ENCODE measurements around the gene DPY19L3.
"Not testable (repeated sequence)": the region's sequence is repeated elsewhere in the genome, so short reads cannot be mapped to it uniquely, and the experiment has no call there.

Gene DPY19L3, protein sequence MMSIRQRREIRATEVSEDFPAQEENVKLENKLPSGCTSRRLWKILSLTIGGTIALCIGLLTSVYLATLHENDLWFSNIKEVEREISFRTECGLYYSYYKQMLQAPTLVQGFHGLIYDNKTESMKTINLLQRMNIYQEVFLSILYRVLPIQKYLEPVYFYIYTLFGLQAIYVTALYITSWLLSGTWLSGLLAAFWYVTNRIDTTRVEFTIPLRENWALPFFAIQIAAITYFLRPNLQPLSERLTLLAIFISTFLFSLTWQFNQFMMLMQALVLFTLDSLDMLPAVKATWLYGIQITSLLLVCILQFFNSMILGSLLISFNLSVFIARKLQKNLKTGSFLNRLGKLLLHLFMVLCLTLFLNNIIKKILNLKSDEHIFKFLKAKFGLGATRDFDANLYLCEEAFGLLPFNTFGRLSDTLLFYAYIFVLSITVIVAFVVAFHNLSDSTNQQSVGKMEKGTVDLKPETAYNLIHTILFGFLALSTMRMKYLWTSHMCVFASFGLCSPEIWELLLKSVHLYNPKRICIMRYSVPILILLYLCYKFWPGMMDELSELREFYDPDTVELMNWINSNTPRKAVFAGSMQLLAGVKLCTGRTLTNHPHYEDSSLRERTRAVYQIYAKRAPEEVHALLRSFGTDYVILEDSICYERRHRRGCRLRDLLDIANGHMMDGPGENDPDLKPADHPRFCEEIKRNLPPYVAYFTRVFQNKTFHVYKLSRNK

DNA sequence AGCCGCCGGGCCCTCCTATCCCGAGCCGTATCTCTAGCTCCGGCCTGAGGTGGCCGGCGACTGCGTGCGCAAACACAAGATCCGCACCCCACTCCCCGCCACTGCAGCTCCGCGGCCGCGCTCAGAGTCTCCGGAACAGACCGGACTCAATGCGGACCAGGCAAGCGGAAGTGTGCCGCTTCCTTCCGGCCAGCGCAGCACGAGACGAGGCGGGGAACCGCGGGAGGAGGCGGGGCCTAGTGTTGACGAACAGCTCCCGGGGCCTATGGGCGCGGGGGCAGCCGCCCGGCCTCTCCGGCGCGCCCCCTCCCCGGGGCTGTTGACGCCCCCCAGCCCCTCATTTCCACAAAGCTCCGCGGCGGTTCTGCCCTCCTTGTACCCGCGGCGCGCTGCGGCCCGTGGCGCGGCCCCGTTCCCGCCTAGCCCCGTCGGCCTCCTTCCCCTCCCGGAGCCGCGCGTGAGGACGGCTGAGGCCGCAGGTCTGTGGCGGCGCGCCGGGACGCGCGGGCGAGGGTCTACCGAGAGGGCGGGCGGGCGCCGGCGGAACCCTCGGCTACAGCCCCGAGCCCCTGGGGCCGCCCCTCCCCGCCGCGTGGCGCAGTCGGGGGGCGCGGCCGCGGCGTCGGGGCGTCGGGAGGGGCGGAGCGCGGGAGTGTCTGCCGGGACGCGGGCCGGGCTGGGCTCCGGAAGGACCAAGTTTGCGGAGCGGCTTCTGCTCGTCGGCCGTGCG is at the start of gene DPY19L3:
Gene DPY19L3 (plus strand): TSS at position 340 of the 730 bp plus-strand sequence. CDS start 2,484 bp downstream, outside the sequence.
- DNase-seq (ENCODE audit: low read depth): peak; percentile 88

DNA sequence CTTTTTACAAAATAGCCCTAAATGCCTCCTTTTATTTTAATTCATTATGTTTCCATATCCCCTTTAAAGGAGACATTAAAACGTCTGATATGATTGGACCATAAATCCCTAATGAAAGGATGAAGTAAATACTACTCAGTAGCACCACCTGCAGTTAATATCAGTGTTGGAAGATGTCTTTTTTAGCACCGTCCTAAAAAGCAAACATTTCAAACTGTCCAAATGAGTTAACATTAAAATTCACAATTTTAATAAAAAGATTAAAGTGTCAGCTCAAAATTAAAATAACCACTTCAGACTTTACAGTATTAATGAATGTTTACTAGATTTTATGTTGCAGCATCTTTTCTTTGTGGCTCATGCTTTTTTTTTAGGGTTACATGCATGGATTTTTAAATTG is 47.9 kb upstream of the DPY19L3 start:
- DNase-seq (ENCODE audit: low read depth): no peak

DNA sequence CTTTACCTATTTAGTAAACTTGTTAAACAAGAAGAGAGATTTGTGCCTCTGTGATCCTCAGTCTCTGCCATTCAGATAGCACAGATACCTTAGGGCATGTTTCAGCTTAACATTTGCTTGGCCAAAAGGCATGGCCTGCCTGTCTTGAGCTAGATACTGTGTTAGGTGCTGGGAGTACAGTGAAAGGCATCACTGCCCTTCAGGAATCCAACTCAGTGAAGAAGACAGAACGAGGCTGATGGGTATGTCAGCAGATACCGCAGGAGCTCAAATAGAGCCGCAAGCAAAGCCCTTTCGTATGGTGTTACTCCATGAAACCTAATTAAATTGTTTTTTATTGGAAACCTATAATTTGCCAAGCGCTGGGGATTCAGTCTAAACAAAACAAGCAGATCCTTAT is 47.2 kb upstream of the DPY19L3 start:
- DNase-seq (ENCODE audit: low read depth): no peak

DNA sequence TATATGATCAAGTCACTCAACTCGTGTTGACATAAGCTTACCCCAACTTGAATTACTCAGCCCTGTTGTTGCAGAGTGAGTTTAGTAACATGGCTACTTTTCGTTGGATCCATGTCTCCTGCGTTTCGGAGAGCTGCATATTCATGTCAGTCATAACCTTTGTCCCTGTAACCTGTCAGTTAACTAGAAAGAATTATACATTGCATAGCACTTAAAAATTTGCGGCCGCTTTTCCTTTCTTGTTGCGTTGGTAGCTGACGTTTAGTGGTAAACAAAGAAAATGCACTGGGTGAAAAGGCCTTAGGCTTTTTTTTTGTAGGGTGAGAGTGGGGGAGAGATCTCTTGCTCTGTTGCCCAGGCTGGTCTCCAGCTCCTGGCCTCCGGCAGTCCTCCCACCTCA is 46.0 kb upstream of the DPY19L3 start:
- DNase-seq (ENCODE audit: low read depth): no peak

DNA sequence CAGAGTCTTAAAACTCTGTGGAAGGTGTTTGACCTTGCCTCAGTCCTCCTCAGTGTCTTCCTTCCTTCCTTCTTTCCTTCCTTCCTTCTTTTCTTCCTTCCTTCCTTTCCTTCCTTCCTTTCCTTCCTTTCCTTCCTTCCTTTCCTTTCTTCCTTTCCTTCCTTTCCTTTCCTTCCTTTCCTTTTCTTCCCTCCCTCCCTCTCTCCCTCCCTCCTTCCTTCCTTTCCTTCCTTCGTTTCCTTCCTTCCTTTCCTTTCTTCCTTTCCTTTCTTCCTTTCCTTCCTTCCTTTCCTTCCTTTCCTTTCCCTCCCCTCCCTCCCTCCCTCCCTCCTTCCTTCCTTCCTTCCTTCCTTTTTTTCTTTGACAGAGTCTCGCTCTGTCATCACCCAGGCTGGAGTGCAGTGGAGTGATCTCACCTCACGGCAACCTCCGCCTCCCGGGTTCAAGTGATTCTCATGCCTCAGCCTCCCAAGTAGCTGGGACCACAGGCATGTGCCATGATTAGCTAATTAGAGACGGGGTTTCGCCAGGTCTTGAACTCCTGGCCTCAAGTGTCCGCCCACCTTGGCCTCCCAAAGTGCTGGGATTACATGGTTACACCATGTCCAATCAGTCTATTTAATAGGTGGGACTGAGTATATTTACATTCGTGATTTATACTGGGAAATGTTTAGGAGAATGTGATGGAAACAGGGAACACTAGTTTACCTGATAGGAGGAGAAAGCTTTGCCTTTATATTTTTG is 43.8 kb upstream of the DPY19L3 start:
- DNase-seq (ENCODE audit: low read depth): no peak

DNA sequence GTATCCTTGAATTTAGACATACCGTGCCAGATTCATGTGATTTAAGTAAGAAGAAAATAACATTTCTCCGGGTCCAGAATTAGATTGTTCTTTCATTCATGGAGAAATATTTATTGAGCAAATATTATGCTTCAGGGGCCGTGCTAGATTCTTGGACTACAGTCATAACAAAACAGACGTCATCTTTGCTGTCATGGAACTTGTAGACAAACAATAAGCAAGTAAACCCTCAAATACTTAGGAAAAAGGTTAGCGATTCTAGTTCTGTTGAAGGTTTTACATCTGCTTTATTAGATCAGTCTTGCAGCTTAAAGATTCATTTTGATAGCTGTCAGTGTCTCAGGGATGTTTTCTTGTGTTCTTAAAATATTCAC is 43.3 kb upstream of the DPY19L3 start:
- DNase-seq (ENCODE audit: low read depth): no peak

DNA sequence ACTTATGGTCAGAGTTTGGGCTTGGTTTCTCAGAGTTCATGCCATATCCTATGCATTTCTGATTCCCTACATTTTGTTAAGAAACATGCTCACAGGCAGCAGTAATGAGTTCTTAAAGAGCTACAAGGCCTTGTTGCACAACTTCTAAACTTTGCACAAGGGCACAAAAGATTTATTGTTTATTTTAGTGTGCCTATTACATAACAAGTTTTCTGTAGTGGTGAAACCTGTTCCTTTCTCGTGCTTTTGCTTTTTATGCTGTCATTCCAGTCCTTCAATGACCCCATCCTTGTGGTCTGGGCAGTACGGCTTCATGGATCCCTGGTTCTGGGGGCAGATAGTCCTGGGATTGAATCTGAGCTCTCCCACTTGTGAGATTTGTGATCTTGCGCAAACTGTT is 42.4 kb upstream of the DPY19L3 start:
- DNase-seq (ENCODE audit: low read depth): peak; percentile 91

DNA sequence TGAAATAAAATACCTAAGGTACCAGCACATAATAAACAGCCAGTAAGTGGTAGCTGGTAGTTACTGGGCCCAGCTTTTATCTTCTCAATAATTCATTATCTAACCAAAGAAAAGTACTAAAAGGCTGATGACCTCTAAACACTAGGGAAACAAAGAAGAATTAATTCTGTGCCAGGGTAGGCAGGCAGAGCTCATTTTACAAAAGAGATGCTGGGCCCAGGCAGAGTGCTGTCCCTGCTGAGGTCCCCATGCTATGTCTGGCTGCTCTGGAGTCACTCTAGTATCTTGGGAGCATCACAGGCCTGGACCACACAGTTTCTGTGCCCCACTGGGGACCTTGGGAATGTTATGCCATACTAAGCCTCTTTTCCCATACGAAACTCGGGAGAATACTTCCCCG is 41.9 kb upstream of the DPY19L3 start:
- no peak for DNase-seq (ENCODE audit: low read depth)

DNA sequence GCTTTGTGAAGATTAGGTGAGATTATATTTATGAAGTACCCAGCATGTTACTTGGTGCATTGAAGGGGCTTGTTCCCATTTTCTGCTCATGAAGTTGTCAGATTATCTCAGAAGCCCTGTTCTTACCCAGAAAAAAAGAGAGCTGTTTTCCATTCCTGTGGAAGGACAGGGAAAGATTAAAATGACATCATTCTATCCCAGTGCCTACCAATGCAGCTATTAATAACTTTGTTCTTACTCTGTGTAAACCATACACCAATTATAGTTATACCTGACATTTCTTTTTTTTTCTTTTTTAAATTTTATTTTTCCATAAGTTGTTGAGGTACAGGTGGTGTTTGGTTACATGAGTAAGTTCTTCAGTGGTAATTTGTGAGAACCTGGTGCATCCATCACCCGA is 41.5 kb upstream of the DPY19L3 start:
- DNase-seq (ENCODE audit: low read depth): no peak

DNA sequence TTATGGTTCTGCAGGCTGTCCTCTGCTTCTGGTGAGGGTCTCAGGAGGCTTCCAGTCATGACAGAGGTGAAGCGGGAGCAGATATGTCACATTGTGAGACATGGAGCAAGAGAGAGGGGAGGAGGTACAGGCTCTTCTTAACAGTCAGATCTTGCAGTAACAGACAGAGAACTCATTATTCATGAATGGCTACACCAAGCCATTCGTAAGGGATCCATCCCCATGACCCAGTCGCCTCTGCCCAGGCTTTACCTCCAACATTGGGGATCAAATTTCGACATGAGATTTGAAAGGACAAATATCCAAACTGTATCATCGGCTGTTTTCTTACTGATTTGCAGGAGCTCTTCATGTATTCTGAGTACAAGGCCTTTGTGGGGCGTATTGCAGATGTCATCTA is 38.5 kb upstream of the DPY19L3 start:
- DNase-seq (ENCODE audit: low read depth): no peak

DNA sequence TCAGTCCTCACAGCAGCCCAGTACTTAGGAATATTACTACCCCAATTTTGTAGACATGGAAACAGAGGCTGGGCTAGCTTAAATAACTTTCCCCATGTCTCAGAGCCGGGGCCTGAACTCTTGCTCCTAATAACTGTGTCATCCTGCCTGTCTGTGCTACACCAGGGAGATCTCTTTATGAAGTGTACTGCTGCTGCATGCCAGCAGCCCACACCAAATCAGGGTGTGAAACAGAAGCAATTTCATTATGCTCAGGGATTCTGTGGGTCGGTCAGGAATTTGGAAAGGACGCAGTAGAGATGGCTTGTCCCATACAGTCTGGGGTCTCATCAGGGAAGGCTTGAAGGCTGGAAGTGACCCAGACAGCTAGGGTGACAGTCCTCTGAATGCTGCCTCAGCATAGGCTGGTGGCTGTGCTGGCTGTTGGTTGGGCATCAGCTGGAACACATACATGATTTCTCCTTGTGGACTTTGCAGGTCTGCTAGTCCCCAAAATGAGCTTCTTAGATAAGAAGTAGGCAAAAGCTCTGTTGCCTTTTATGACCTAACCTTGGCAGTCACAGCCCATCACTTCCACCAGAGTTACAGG is 37.5 kb upstream of the DPY19L3 start:
- DNase-seq (ENCODE audit: low read depth): no peak

DNA sequence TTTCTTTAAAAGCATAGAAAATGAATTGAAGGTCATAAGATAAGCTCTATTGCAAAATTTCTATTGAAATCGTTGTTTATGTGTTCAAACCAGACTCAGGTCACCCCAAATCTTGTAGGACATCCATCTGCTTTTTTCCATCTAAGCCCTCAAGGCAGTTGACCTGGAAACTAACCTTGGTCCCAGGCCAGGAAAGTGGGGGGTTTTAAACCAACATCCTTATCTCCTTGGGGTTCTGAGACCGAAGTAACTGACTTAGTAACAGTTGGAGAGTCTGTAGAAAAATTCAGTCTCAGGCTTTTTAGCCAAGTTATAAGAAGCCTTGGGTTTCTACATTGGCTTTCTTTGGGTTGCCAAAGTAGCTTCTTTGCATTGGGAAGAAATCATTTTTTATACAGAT is 36.8 kb upstream of the DPY19L3 start:
- peak; percentile 45 for DNase-seq (ENCODE audit: low read depth)

DNA sequence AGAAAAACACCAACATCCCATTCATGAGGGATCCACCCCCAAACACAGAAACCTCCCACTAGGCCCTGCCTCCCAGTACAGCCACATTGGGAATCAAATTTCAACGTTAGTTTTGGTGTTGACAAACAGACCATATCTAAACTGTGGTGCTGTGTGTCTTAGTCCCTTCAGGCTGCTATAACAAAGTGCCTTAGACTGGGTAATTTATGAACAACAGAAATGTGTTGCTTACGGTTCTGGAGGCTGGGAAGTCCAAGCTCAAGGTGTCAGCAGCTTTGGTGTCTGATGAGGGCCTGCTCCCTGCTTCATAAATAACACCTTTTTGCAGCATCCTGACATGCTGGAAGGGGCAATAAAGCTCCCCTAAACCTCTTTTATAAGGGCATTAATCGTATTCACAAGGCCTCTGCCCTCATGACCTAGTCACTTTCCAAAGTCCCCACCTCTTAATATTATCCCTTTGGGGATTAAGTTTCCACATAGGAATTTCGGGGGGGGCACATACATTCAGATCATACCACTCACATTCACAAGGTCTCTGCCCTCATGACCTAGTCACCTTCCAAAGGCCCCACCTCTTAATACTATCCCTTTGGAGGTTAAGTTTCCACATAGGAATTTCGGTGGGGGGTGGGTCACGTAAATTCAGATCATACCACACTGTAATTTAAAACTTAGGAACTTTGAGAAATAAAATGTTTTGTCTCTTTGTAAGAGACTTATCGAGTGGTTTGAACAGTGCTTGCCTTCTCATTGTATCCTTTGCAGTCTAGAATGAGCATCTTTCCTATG is 32.6 kb upstream of the DPY19L3 start:
- peak; percentile 57 for DNase-seq (ENCODE audit: low read depth)

DNA sequence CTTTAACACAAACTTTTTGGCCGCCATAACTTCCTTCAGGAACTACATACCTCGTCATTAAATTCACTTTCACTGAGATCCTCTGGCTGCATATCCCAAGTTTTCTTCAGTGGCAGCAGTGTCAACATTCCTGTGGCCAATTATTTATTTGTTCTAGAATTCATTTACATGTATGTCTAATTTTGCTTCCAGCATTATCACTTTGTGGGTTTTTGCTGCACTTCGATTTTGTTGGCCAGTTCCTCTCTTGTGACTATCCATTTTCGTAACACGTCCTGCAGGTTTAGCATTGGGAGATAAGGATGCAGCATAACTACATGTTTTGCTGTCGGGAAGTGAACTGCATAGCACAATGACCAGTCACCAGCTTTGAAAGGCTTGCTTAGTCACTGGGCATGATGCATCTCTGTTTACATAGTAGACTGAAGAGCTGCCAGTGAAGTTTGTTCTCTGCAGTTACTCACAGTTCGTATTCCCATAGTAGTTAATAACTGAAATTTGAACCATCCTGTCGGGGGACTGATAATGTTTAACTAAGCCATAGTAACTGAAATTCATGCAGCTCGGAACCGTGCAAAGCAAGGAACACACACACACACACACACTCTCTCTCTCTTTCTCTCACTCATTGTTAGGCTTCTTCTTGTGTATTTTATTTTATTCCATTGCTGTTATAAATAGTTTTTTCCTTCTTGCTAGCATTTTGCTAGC is 31.8 kb upstream of the DPY19L3 start:
- peak; percentile 100 for DNase-seq (ENCODE audit: low read depth)

DNA sequence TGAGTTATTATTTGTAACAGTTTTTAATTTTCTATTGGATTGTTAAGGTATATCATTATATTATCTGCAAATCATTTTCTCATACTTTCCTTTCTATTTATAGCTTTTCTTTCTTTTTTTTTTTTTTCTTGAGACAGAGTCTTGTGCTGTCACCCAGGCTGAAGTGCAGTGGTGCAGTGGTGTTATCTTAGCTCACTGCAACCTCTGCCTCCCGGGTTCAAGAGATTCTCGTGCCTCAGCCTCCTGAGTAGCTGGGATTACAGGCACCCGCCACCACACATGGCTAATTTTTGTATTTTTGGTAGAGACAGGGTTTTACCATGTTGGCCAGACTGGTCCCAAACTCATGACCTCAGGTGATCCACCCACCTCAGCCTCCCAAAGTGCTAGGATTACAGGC is 31.2 kb upstream of the DPY19L3 start:
- not testable (repeated sequence) for DNase-seq (ENCODE audit: low read depth)

DNA sequence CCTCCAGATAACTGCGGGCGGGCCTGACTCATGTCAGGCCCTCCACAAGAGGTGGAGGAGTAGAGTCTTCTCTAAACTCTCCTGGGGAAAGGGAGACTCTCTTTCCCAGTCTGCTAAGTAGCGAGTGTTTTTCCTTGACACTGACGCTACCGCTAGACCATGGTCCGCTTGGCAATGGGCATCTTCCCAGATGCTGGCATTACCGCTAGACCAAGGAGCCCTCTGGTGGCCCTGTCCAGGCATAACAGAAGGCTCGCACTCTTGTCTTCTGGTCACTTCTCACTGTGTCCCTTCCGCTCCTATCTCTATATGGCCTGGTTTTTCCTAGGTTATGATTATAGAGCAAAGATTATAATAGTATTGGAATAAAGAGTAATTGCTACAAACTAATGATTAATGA is 28.5 kb upstream of the DPY19L3 start:
- not testable (repeated sequence) for DNase-seq (ENCODE audit: low read depth)

DNA sequence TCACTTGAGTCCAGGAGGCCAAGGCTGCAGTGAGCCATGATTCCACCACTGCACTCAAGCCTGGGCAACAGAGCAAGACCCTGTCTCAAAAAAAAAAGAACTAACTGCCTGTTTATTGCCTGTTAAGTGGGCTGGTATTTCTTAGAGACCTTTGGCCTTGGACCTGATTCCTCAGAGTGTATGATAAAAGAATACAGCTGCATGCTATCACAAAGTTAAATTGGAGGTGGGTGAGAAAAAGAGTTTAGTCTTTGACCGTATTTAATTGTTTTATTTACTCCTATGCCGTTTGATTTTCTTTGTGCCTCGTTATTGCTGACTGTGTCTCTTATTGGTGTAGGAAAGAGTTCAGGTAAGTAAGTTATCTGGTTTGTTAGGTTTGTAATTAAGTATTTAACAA is 25.3 kb upstream of the DPY19L3 start:
- DNase-seq (ENCODE audit: low read depth): no peak

DNA sequence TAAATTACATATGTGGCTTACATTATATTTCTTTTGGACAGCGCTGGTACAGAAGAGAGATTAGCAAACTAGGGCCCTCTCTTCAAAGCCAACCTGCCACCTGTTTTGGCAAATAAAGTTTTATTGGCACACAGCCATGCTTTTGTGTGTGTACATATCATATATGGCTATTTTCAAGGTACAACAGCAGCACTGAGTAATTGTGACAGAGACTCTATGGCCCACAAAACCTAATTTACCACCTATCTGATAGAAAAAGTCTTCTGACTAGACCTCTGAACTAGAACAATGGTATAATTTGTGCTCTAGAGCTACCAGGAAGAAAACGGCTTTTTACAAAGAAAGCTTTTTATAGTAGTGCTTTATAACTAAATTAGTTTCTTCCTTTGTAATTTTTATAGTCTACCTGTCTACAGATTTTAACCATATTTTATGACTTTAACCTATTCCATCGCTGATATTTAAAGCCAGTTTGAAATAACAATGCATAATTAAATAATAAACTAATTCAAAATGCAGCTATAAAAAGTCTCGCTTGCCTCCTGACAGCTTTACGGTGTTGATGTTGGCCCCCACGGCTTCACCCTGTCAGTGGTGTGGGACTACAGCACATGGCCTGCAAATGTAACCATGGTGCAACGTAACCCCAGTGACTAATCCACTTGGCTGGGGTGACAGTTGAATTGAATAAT is 17.7 kb upstream of the DPY19L3 start:
- DNase-seq (ENCODE audit: low read depth): no peak

DNA sequence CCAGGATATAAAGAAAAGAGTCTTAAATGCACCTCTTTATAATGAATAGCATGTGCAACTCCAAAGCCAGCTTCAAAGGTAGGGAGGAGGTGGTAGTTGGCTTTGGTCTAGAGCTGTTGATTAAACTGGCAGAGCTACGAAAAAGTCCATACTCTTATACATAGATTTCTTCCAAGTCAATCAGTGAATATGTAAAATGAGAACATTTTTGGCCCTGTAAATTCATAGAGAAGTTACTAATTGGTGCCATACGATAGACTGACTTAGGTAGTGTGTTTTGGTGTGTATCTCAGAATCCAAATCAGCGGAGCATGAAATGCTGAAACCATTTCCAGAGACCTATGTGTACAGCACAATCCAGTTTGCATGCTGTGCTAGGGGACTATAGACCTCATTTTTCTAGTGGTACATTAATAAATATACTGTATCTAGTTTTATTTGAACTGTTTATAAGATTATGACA is 17.1 kb upstream of the DPY19L3 start:
- no peak for DNase-seq (ENCODE audit: low read depth)

DNA sequence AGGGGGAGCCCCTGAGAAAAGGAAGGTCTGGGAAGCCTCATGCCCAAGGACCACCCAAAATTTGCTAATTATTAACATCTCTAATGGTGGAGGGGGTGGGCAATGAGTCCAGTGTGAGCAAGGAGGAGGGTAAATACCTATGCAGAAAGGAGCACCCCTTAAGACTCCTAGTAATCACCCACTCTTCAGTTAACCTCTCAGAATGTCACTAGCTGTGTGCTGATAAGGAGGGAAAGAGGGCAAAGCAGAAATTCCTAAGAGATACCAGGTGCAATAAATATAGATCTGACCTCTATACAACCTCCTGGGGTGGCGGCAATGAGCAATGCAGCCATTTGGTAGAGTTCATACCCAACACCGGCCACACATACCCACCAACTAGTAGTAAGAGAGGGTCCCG is 12.7 kb upstream of the DPY19L3 start:
- no peak for DNase-seq (ENCODE audit: low read depth)
